HEK293T (cell line): ENCODE data around the gene UBE2E2.

Experiments used
- CTCF ChIA-PET: fragments of 350-600 bp; formaldehyde crosslinking; extraction: SDS; loops from one replicate; lab custom pipeline; 2021; ENCODE audit warnings: antibody characterized with exemption, inconsistent platforms; lab: Yijun Ruan, JAX
- POLR2A ChIA-PET: fragments of 350-600 bp; formaldehyde crosslinking; extraction: SDS; loops from one replicate; lab custom pipeline; 2020; ENCODE audit warnings: antibody characterized with exemption, inconsistent platforms; lab: Yijun Ruan, JAX
- DNase-seq: peaks from one replicate; pipeline ENCODE4 v3.0.0; 2012; ENCODE audit warnings: mixed read lengths; ENCODE audit errors: extremely low spot score
- ARNT ChIP-seq: fragments of 450-650 bp; IDR thresholded peaks from 2 replicates; pipeline ENCODE4 v1.6.1; 2017; ENCODE audit warnings: mild to moderate bottlenecking
- BHLHE40 ChIP-seq: fragments of 450-650 bp; IDR thresholded peaks from 2 replicates; pipeline ENCODE4 v1.6.1; 2016; ENCODE audit warnings: mild to moderate bottlenecking, moderate library complexity, borderline replicate concordance
- CTBP1 ChIP-seq: fragments of 450-650 bp; IDR thresholded peaks from 2 replicates; pipeline ENCODE4 v1.6.1; 2016; ENCODE audit warnings: borderline replicate concordance
- ELF4 ChIP-seq: fragments of 450-650 bp; IDR thresholded peaks from 2 replicates; pipeline ENCODE4 v1.6.1; 2017; ENCODE audit warnings: antibody characterized with exemption
- FOXA1 ChIP-seq: fragments of 450-650 bp; IDR thresholded peaks from 2 replicates; pipeline ENCODE4 v1.6.1; 2016; ENCODE audit warnings: mild to moderate bottlenecking
- FOXK2 ChIP-seq: fragments of 450-650 bp; IDR thresholded peaks from 2 replicates; pipeline ENCODE4 v1.6.1; 2016; ENCODE audit warnings: mild to moderate bottlenecking
- FOXM1 ChIP-seq: fragments of 450-650 bp; IDR thresholded peaks from 2 replicates; pipeline ENCODE4 v1.6.1; 2017; ENCODE audit warnings: mild to moderate bottlenecking, borderline replicate concordance
- HDGF ChIP-seq: fragments of 450-650 bp; IDR thresholded peaks from 2 replicates; pipeline ENCODE4 v1.6.1; 2017; ENCODE audit warnings: antibody characterized with exemption, borderline replicate concordance
- L3MBTL2 ChIP-seq: fragments of 450-650 bp; conservative IDR thresholded peaks from 2 replicates; pipeline ENCODE4 v1.6.1; 2016; ENCODE audit warnings: mild to moderate bottlenecking
- LEF1 ChIP-seq: fragments of 450-650 bp; IDR thresholded peaks from 2 replicates; pipeline ENCODE4 v1.6.1; 2017; ENCODE audit warnings: mild to moderate bottlenecking, borderline replicate concordance
- NFRKB ChIP-seq: fragments of 450-650 bp; IDR thresholded peaks from 2 replicates; pipeline ENCODE4 v1.6.1; 2016; ENCODE audit warnings: mild to moderate bottlenecking, moderate library complexity
- SP1 ChIP-seq: fragments of 450-650 bp; IDR thresholded peaks from 2 replicates; pipeline ENCODE4 v1.6.1; 2017
- SUZ12 ChIP-seq: fragments of 450-650 bp; IDR thresholded peaks from 2 replicates; pipeline ENCODE4 v1.6.1; 2016; ENCODE audit warnings: mild to moderate bottlenecking
- TARDBP ChIP-seq: fragments of 450-650 bp; IDR thresholded peaks from 2 replicates; pipeline ENCODE4 v1.6.1; 2016
- ZNF384 ChIP-seq: fragments of 450-650 bp; IDR thresholded peaks from 2 replicates; pipeline ENCODE4 v1.6.1; 2016
- TF ChIP-seq, protein P1 (sequence below): fragments of 450-650 bp; IDR thresholded peaks from 2 replicates; pipeline ENCODE4 v1.6.1; 2016

Gene UBE2E2

DNA sequence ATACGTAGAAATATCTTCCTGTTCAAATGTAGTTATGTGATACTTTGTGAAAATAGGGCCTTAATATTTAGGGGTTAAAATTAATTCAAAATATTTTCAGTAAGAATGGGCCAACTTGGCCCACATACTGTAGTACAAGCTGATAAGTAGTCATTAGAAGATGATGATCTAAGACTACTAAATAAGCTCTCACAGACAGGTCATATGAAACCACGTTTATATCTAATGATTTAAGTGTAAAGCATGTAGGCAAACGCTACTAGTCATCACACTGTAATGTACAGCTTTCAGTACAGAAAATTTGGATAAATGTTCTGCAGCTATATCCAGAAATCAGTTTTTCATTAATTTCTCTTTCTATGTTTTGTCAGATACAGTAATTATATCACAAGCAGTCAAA lies 228.6 kb downstream of the UBE2E2 start:
- CTCF ChIA-PET, result interaction anchor here (0.7 kb wide), 1 partner anchor 723 kb away, joined by 4 read pairs; no protein-coding TSS in a partner anchor
- TF ChIP-seq ELF4 (no peak), FOXM1 (no peak), FOXA1 (no peak), FOXK2 (no peak), SUZ12 (no peak), TARDBP (no peak), LEF1 (no peak), L3MBTL2 (no peak), ZNF384 (no peak), BHLHE40 (no peak), HDGF (no peak), ARNT (no peak), NFRKB (no peak), CTBP1 (no peak), SP1 (no peak)
- TF ChIP-seq, protein P1, sequence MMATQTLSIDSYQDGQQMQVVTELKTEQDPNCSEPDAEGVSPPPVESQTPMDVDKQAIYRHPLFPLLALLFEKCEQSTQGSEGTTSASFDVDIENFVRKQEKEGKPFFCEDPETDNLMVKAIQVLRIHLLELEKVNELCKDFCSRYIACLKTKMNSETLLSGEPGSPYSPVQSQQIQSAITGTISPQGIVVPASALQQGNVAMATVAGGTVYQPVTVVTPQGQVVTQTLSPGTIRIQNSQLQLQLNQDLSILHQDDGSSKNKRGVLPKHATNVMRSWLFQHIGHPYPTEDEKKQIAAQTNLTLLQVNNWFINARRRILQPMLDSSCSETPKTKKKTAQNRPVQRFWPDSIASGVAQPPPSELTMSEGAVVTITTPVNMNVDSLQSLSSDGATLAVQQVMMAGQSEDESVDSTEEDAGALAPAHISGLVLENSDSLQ, result no peak
- POLR2A ChIA-PET, result no interaction called here
- no peak for DNase-seq

DNA sequence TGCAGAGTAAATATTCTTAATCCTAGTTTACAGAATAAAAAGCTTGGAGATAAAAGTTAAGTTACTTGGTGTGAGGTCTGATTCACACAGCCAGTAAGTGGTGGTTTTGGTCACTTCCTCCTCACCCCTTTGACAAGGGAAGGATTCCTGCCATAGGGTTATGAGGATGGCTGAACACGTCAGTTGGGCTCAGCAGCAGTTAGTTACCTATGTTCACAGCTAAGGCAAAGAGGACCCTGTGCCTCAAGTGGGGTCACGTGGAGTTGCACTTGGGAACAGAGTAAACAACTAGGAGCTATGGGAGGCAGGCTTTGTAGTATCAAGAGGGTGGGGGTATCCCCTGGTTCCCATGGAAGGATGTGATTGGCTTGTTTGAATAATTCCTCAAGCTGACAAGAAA lies 232.2 kb downstream of the UBE2E2 start:
- no peak for TF ChIP-seq TARDBP
- no peak for TF ChIP-seq LEF1
- TF ChIP-seq BHLHE40, result no peak
- TF ChIP-seq ZNF384, result no peak
- TF ChIP-seq L3MBTL2, result no peak
- no peak for TF ChIP-seq FOXA1
- TF ChIP-seq NFRKB, result no peak
- TF ChIP-seq, protein P1, result no peak
- peak; percentile 15 for DNase-seq
- ChIA-PET CTCF (interaction anchor here (0.6 kb wide), 1 partner anchor 30 kb away, joined by 3 read pairs; no protein-coding TSS in a partner anchor), POLR2A (no interaction called here)

DNA sequence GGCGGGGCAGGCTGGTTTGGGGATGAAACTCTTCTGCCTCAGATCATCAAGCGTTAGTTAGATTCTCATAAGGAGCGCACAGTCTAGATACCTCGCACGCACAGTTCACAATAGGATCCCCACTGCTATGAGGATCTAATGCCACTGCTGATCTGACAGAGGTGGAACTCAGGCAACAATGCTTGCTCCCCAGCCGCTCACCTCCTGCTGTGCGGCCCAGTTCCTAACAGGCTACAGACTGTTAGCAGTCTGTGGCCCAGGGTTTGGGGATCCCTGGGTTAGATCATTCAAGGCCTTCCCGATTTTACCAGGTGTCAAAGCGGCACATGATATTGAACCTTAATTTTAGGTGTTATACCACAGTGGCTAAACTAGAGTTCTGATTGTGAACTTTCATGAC lies 232.8 kb downstream of the UBE2E2 start:
- POLR2A ChIA-PET, result no interaction called here
- DNase-seq, result no peak
- CTCF ChIA-PET, result no interaction called here
- TF ChIP-seq FOXK2 (no peak), HDGF (no peak), CTBP1 (no peak), SP1 (no peak), SUZ12 (no peak), BHLHE40 (no peak), TARDBP (no peak), LEF1 (no peak), L3MBTL2 (no peak), ARNT (no peak)

DNA sequence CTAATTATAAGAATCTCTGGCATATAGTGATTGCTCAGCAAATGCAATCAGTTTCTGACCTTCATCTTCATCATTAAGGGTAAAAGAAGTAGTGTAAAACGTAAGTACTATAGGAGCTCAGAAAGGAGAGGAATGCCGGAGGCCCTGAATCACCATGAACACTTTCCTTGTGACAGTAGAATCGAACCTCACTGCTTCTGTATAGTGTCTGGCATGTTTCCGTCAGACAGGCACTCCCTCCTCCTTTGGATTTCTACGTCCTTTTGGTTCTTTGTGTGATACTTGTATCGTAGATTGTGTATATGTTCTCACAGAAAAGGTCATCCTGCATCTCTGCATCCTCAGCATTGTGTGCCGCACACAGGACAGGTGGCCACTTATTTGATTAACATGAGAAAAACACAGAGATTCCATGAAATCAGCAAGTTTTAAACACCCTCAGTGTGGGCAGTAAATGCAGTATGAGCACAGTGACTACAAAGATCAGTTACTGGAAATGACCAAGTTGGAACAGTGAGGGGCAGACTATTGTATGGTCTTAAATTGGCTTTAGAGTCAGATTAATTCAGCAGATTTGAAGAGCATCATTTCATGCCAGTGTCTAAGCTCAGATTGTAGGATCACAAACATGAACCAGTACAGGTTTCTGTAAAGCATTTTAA lies 234.5 kb downstream of the UBE2E2 start:
- no peak for DNase-seq
- no peak for TF ChIP-seq ZNF384
- TF ChIP-seq, protein P1, result no peak
- no peak for TF ChIP-seq FOXK2
- TF ChIP-seq CTBP1, result no peak
- TF ChIP-seq FOXM1, result no peak
- TF ChIP-seq SUZ12, result no peak
- TF ChIP-seq NFRKB, result no peak
- CTCF ChIA-PET, result no interaction called here
- POLR2A ChIA-PET, result no interaction called here

DNA sequence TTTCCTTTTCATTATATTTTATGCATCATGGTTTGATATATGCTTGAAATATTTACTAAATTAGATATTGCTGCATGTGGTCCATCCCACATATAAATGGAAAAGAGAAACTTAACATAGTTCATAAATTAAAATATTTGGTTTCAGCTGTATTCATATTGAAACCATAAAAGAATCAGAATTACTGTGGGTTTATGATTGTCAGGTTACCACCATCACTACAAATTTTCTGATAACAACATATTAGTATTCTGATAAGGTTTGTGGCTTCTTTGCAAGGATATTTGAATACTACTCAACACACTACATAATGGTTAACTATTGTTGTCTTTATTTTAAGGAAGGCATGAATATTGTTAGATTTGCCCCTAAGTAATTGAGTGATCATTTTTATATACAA lies 235.5 kb downstream of the UBE2E2 start:
- POLR2A ChIA-PET, result no interaction called here

More for the DNA sequence above, 235.5 kb downstream of the UBE2E2 start:
- CTCF ChIA-PET, result no interaction called here
- no peak for DNase-seq
- TF ChIP-seq FOXK2, result no peak
- TF ChIP-seq ELF4, result no peak
- no peak for TF ChIP-seq LEF1
- no peak for TF ChIP-seq ZNF384
- no peak for TF ChIP-seq NFRKB
- no peak for TF ChIP-seq ARNT
- no peak for TF ChIP-seq SUZ12
- TF ChIP-seq L3MBTL2, result no peak
- no peak for TF ChIP-seq BHLHE40
- no peak for TF ChIP-seq FOXA1
- no peak for TF ChIP-seq FOXM1
- TF ChIP-seq, protein P1, result no peak
- TF ChIP-seq SP1, result no peak
- TF ChIP-seq CTBP1, result no peak
- TF ChIP-seq HDGF, result no peak
